ENCODE results near the gene SHANK2.
"Not testable (repeated sequence)": the region's sequence is repeated elsewhere in the genome, so short reads cannot be mapped to it uniquely, and the experiment has no call there.

Gene SHANK2

DNA sequence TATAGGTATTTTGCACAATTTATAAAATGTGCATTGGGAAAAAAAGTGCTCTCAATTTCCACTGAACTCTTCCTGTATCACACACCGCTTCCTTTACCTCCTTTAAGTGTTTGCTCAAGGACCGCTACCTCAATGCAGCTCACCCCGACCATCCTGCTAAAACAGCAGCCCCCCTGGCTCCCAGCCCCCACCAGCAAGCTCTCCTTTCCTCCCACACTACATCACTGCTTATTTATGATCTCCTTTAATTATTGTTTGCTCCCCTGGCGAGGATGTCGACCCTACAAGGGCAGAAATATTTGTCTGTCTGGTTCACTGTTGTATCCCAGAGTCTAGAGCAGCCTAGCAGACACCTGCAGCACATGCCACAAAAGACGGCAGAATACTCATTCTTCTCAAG is 10.0 kb downstream of the SHANK2 start:
- DNase-seq = no peak

- DNase-seq = no peak
Measured at GRCh38 chr11:71241721-71242259, 10.6 kb downstream of the SHANK2 start.

- no peak for DNase-seq
Measured at GRCh38 chr11:71240865-71241691, 11.3 kb downstream of the SHANK2 start.

GRCh38 chr11:71240061-71240690 is 12.2 kb downstream of the SHANK2 start:
- DNase-seq = no peak

DNA sequence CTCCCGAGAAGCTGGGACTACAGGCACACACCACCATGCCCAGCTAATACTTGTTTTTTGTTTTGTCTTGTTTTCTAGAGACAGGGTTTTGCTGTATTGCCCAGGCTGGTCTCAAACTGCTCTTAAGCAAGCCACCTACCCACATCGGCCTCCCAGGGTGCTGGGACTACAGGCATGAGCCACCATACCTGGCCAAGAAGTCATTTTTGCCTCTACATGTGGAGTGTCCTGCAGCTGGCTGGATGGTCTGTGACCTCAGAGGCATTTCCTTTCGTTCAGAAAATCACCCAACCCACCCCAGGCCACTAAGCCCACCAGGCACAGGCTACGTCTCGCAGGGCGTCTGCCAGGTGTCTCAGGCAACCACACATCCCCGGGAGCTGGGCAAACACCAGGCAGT is 12.8 kb downstream of the SHANK2 start:
- DNase-seq = no peak

- DNase-seq = no peak
Measured at GRCh38 chr11:71238941-71239340, 13.4 kb downstream of the SHANK2 start.

DNA sequence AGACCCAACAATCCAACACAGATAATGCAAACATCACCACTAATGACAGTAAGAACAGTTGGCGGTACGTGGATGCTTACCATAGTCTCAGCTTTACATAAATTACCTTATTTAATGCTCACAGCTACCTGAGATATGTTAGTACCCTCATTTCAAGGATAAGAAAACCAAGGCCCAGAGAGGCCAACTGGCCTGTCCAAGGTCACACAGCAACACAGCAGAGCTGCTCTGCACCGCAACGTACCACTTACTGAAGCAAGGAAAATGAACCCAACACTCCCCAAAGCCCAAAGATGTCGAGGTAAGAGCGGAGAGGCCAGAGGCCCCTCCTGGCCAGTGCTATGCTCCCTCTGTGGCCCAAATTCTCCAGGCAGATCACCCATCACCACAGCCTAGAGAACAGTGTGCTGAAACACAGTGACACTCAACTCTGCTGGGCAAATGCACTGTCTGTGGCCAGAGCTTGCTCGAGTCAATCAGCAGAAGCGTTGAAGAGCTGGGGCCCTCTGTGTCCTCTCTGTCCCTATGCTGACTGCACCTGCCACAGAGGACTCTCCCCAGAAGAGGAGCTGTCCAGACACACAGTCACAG is 14.0 kb downstream of the SHANK2 start:
- DNase-seq = no peak

DNA sequence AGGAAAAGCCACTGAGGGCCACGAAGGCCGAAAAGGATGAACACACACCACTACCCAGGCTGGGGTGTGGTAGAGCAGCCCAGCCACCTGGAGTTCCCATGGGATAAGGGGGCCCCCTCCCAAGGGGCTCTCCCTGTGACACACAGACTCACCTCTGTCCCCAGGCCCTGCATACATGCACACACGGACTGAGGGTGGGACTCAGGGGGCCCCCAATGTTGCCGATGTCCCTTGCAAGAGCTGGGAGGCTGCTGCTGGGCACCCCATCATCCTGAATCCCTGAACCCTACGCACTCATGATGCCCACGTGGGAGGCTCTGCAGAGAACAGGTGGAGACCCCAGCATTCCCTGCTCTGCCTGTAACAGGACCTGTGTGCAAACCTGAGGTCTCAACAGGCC is 14.5 kb downstream of the SHANK2 start:
- no peak for DNase-seq

GRCh38 chr11:71236836-71237475 is 15.4 kb downstream of the SHANK2 start:
- no peak for DNase-seq

- DNase-seq = no peak
Measured at GRCh38 chr11:71235719-71236118, 16.7 kb downstream of the SHANK2 start.

DNA sequence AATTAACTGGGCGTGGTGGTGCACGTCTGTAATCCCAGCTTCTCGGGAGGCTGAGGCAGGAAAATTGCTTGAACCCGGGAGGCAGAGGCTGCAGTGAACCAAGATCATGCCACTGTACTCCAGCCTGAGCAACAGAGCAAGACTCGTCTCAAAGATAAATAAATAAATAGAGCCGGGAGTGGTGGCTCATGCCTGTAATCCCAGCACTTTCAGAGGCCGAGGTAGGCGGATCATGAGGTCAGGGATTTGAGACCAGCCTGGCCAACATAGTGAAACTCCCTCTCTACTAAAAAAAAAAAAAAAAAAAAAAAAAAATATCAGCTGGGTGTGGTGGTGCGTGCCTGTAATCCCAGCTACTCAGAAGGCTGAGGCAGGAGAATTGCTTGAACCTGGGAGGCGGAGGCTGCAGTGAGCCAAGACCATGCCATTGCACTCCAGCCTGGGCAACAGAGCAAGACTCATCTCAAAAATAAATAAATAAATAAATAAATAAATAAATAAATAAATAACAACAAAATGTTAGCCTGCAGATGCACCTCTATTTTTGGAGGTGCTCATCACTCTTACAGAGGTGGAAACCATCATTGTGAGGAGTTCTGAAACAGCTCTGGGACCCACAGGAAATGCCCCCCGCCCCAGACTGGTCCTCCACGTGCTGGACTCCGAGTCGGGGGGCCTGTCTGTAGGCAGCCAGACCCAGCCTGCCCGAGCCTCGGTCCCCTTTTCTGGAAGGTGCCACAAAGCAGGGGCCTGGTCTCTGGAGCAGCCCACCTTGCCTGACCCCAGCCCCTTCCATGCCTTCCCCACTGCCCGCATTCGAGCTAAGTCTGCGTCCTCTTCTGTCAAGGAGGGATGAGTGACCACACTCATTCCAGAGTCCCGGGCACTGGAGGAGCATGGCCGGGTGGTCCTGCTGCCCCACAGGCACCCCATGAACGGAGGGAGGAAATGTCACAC is 18.2 kb downstream of the SHANK2 start:
- DNase-seq = not testable (repeated sequence)

GRCh38 chr11:71232364-71232763 is 20.0 kb downstream of the SHANK2 start:
- no peak for DNase-seq

DNA sequence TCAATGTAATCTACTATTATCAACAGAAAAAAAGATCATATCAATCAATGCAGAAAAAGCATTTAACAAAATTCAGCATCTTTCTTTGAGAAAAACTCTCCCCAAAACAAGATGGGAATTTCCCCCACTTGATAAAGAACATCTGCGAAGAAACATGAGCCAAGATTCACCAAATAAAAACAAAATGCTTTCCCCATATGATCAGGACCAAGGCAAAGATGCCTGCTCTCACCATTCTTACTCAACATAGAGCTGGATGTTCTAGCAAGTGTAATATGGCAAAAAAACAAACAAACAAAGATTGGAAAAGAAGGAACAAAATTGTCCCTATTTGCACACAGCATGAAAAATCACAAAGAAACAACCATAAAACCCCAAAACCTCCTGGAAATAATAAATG is 23.4 kb downstream of the SHANK2 start:
- no peak for DNase-seq

DNA sequence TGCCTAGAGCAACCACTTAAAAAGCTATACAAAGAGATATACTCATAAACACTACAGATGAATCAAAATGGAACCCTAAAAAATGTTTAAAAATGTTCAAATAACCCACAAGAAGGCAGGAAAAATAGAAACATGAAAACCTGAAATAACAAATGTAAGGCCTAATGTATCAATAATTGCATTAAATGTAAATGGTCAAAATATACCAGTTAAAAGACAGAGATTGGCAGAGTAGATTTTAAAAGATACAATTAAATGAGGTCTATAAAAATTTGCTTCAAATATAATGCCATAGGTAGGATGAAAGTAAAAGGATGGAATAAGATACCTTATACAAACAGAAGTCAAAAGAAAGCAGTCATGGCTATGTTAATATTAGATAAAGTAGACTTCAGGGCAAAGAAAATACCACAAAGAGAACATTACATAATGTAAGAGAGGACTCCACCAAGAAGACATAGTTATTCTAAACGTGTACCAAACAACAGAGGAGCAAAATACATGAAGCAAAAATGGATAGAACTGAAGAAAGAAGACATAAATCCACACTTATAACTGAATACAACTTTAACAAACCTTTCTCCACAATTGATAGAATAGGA is 25.2 kb downstream of the SHANK2 start:
- DNase-seq = no peak

GRCh38 chr11:71223671-71224660 is 28.4 kb downstream of the SHANK2 start:
- DNase-seq = no peak

DNA sequence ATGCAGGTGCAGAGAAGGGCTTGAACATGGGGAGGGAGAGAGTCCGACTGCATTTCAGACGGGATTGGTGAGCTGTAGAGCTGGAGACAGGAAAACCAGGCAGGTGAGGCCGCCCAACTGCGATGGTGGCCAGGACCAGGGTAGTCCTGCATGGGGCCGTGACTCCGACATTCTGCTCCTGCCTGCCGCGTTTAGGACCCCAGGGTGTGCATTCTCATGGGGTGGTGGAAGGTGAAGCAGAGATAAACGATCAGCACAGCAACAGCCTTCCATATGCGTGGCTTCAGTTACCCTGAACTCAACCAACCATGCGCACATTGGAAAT is 29.3 kb downstream of the SHANK2 start:
- no peak for DNase-seq

DNA sequence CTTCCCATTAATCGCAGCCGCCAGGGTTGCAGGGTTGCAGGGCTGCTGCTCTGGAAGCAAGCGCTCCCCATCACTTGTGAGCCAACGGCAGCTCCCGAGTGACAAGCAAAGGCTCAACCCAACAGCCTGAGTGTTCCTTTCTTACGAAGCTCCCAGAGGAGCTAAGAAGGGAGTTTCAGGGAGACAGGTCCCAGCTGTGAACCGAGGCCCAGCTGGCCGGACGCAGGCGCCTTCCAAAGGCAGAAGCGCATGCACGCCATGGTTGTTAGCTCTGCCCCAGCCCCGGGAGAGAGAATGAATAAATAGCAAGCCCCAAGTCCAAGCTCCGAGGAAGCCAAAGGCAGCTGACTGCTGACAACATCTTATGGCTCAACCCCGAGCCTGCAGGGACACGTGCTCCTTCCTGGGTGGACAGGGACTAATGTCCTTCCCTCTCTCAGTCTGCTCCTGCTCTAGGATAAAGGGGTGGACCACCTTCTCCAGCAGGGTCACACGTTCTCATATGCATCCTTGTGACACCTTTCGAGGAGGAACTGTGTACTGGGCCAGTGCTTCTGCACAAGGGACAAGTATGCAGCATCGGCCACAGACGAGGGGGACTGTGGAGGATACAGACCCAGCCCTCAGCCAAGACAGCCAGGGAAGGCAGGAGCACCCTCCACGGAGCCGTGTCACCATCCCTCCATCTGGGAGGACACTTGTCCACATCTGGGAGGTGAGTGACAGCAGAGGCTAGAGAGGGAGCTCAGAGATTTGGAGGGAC is 29.9 kb downstream of the SHANK2 start:
- no peak for DNase-seq

- no peak for DNase-seq
Measured at GRCh38 chr11:71221821-71222220, 30.6 kb downstream of the SHANK2 start.

- no peak for DNase-seq
Measured at GRCh38 chr11:71221201-71221600, 31.2 kb downstream of the SHANK2 start.
